GM10266 (cell line): Measurements from ENCODE around the gene IMPDH2.

ENCODE experiments used
- DNase-seq: peaks from one replicate; pipeline ENCODE4 v3.0.0; 2012; ENCODE audit errors: extremely low spot score
- CTCF ChIP-seq: IDR thresholded peaks from 2 replicates; pipeline ENCODE4 v1.5.1; 2012; ENCODE audit warnings: mild to moderate bottlenecking, low read depth; ENCODE audit not compliant: control insufficient read depth, insufficient read depth; ENCODE audit errors: missing control alignments

IMPDH2 gene

GRCh38 chr3:49026536-49026935, 2.7 kb downstream of the IMPDH2 start:
- no peak for TF ChIP-seq CTCF
- no peak for DNase-seq

GRCh38 chr3:49025793-49026520, 3.2 kb downstream of the IMPDH2 start:
- no peak for DNase-seq
- TF ChIP-seq CTCF: no peak

GRCh38 chr3:49025005-49025792, 4.0 kb downstream of the IMPDH2 start:
- no peak for TF ChIP-seq CTCF
- no peak for DNase-seq

- no peak for DNase-seq
- no peak for TF ChIP-seq CTCF
Observed at GRCh38 chr3:49024449-49024848, 4.7 kb downstream of the IMPDH2 start.

GRCh38 chr3:49023775-49024174, 5.4 kb downstream of the IMPDH2 start:
- TF ChIP-seq CTCF: no peak
- no peak for DNase-seq

GRCh38 chr3:49022688-49023171, 6.5 kb downstream of the IMPDH2 start:
- no peak for TF ChIP-seq CTCF
- no peak for DNase-seq
